Measurements from ENCODE around the gene NAB2.

NAB2 gene

DNA sequence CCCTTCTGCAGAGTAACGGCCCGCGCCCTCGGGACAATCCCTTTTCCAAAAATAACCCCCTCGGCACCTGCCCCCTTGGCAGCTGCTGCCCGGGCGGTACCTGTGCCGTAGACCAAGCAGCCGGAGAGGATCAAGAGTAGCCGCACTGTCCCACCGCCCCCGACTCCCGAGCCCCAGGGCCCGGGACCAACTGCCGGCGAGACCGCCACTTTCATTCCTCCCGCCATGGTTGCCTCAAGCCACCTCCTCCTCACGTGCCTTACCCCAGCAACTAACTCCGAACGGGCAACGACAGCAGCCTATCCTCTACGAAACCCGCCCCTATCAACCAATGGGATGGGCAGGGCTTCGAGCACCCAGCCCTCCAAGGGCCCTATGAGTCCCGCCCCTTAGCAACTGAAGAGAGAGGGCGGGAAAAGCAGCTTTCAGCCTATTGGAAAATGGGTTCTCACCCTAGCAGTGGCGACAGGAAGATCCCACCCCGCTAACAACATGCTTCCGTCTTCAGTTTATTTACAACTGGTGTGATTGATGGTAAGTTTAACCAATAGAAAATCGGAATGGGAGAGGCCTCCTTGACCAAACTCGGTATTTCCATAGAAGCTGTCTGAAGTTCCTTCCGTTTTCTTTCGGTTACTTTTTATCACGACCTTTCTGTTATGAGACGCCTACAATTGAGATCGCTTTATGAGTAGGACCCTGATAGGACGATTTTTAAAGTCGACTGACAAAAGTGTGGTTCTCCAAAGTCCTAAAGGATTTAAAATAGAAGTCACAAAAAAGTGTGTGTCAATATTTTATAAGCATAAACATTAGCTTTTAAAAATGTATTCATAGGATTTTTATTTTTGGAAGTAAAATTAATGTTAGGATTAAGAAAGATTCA lies 10.2 kb upstream of the NAB2 start, which contains the start of gene NEMP1 (continued):
- TF ChIP-seq, protein P1, sequence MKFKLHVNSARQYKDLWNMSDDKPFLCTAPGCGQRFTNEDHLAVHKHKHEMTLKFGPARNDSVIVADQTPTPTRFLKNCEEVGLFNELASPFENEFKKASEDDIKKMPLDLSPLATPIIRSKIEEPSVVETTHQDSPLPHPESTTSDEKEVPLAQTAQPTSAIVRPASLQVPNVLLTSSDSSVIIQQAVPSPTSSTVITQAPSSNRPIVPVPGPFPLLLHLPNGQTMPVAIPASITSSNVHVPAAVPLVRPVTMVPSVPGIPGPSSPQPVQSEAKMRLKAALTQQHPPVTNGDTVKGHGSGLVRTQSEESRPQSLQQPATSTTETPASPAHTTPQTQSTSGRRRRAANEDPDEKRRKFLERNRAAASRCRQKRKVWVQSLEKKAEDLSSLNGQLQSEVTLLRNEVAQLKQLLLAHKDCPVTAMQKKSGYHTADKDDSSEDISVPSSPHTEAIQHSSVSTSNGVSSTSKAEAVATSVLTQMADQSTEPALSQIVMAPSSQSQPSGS (tag by site-specific recombination; IDR thresholded peaks at IDR 0.05; ENCODE audit: low read depth) = no peak
- TF ChIP-seq BCL11B (tag by site-specific recombination; IDR thresholded peaks at IDR 0.05; ENCODE audit: low read depth) (no peak), SETDB1 (IDR thresholded peaks at IDR 0.05; ENCODE audit: insufficient read length, low read length) (no peak), ZNF239 (tag by site-specific recombination; IDR thresholded peaks at IDR 0.05) (no peak), ZNF561 (tag by site-specific recombination; IDR thresholded peaks at IDR 0.05; ENCODE audit: borderline replicate concordance) (no peak), KLF8 (tag by site-specific recombination; IDR thresholded peaks at IDR 0.05) (peak; percentile 90), ZNF324 (tag by site-specific recombination; IDR thresholded peaks at IDR 0.05) (peak; percentile 70; the same call in 1 of the 2 replicates), ZNF280C (tag by site-specific recombination; IDR thresholded peaks at IDR 0.05) (no peak), ZNF155 (tag by site-specific recombination; IDR thresholded peaks at IDR 0.05) (no peak), ZNF366 (tag by site-specific recombination; conservative IDR thresholded peaks at IDR 0.05) (peak; percentile 59; the same call in 1 of the 2 replicates), INSM2 (tag by site-specific recombination; IDR thresholded peaks at IDR 0.05) (peak; percentile 60; the same call in 1 of the 2 replicates), ZNF335 (tag by site-specific recombination; conservative IDR thresholded peaks at IDR 0.05) (peak; percentile 72), ZNF623 (tag by site-specific recombination; IDR thresholded peaks at IDR 0.05) (no peak), RBAK (tag by site-specific recombination; IDR thresholded peaks at IDR 0.05) (no peak), ZNF140 (tag by site-specific recombination; IDR thresholded peaks at IDR 0.05) (no peak), ZNF24 (tag by site-specific recombination; IDR thresholded peaks at IDR 0.05) (peak; percentile 47; the same call in 1 of the 2 replicates), PRDM6 (tag by site-specific recombination; IDR thresholded peaks at IDR 0.05) (no peak), ZNF350 (tag by site-specific recombination; IDR thresholded peaks at IDR 0.05) (no peak), ZNF274 (IDR thresholded peaks at IDR 0.05; ENCODE audit: low read length) (no peak), ZNF274 (tag by site-specific recombination; IDR thresholded peaks at IDR 0.05; ENCODE audit: borderline replicate concordance) (no peak), ZNF777 (tag by site-specific recombination; IDR thresholded peaks at IDR 0.05; ENCODE audit: borderline replicate concordance) (no peak), ZNF626 (tag by site-specific recombination; IDR thresholded peaks at IDR 0.05) (no peak)
- TF ChIP-seq, protein P2, sequence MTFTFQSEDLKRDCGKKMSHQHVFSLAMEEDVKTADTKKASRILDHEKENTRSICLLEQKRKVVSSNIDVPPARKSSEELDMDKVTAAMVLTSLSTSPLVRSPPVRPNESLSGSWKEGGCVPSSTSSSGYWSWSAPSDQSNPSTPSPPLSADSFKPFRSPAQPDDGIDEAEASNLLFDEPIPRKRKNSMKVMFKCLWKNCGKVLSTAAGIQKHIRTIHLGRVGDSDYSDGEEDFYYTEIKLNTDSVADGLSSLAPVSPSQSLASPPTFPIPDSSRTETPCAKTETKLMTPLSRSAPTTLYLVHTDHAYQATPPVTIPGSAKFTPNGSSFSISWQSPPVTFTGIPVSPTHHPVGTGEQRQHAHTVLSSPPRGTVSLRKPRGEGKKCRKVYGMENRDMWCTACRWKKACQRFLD (tag by site-specific recombination; IDR thresholded peaks at IDR 0.05) = no peak
- TF ChIP-seq, protein P3, sequence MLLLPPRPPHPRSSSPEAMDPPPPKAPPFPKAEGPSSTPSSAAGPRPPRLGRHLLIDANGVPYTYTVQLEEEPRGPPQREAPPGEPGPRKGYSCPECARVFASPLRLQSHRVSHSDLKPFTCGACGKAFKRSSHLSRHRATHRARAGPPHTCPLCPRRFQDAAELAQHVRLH (tag by site-specific recombination; IDR thresholded peaks at IDR 0.05) = no peak
- TF ChIP-seq, protein P4, sequence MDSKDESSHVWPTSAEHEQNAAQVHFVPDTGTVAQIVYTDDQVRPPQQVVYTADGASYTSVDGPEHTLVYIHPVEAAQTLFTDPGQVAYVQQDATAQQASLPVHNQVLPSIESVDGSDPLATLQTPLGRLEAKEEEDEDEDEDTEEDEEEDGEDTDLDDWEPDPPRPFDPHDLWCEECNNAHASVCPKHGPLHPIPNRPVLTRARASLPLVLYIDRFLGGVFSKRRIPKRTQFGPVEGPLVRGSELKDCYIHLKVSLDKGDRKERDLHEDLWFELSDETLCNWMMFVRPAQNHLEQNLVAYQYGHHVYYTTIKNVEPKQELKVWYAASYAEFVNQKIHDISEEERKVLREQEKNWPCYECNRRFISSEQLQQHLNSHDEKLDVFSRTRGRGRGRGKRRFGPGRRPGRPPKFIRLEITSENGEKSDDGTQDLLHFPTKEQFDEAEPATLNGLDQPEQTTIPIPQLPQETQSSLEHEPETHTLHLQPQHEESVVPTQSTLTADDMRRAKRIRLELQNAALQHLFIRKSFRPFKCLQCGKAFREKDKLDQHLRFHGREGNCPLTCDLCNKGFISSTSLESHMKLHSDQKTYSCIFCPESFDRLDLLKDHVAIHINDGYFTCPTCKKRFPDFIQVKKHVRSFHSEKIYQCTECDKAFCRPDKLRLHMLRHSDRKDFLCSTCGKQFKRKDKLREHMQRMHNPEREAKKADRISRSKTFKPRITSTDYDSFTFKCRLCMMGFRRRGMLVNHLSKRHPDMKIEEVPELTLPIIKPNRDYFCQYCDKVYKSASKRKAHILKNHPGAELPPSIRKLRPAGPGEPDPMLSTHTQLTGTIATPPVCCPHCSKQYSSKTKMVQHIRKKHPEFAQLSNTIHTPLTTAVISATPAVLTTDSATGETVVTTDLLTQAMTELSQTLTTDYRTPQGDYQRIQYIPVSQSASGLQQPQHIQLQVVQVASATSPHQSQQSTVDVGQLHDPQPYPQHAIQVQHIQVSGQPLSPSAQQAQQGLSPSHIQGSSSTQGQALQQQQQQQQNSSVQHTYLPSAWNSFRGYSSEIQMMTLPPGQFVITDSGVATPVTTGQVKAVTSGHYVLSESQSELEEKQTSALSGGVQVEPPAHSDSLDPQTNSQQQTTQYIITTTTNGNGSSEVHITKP (tag by site-specific recombination; IDR thresholded peaks at IDR 0.05) = no peak
